Parathyroid adenoma (tissue), 2 donors: ENCODE results near the gene SLC25A34.

Experiments used
- H2AFZ ChIP-seq: fragments of 300-600 bp; sonication (generic); one replicate; pipeline ENCODE4 v1.7.0; 2017; ENCODE audit warnings: antibody characterized with exemption, mild to moderate bottlenecking
- H3K27ac ChIP-seq: fragments of 300-600 bp; sonication (generic); one replicate; pipeline ENCODE4 v1.7.0; 2017
- H3K27me3 ChIP-seq: fragments of 300-600 bp; sonication (generic); one replicate; pipeline ENCODE4 v1.7.0; 2017; ENCODE audit warnings: low read length; ENCODE audit not compliant: control insufficient read depth, insufficient read depth
- H3K36me3 ChIP-seq: fragments of 300-600 bp; sonication (generic); one replicate; pipeline ENCODE4 v1.7.0; 2017; ENCODE audit warnings: low read length; ENCODE audit not compliant: control insufficient read depth, insufficient read depth
- H3K4me1 ChIP-seq: fragments of 300-600 bp; sonication (generic); one replicate; pipeline ENCODE4 v1.7.0; 2017; ENCODE audit warnings: control low read depth
- H3K4me2 ChIP-seq: fragments of 300-600 bp; sonication (generic); one replicate; pipeline ENCODE4 v1.7.0; 2017; ENCODE audit warnings: low read length
- H3K4me3 ChIP-seq: fragments of 300-600 bp; sonication (generic); one replicate; pipeline ENCODE4 v1.7.0; 2017; ENCODE audit warnings: low read depth, low read length
- H3K79me2 ChIP-seq: fragments of 300-600 bp; sonication (generic); one replicate; pipeline ENCODE4 v1.7.0; 2017; ENCODE audit warnings: control low read depth
- H3K9ac ChIP-seq: fragments of 300-600 bp; sonication (generic); one replicate; pipeline ENCODE4 v1.7.0; 2017; ENCODE audit warnings: mild to moderate bottlenecking
- H3K9me3 ChIP-seq: fragments of 300-600 bp; sonication (generic); one replicate; pipeline ENCODE4 v1.7.0; 2017; ENCODE audit warnings: low read length; ENCODE audit not compliant: control insufficient read depth
- TF ChIP-seq, protein P1 (sequence below): fragments of 300-600 bp; sonication (generic); IDR thresholded peaks from one replicate; pipeline ENCODE4 v1.7.0; 2017; ENCODE audit warnings: antibody characterized with exemption, mild to moderate bottlenecking
- donor health status: primary hyperparathyroidism.

The SLC25A34 gene

DNA sequence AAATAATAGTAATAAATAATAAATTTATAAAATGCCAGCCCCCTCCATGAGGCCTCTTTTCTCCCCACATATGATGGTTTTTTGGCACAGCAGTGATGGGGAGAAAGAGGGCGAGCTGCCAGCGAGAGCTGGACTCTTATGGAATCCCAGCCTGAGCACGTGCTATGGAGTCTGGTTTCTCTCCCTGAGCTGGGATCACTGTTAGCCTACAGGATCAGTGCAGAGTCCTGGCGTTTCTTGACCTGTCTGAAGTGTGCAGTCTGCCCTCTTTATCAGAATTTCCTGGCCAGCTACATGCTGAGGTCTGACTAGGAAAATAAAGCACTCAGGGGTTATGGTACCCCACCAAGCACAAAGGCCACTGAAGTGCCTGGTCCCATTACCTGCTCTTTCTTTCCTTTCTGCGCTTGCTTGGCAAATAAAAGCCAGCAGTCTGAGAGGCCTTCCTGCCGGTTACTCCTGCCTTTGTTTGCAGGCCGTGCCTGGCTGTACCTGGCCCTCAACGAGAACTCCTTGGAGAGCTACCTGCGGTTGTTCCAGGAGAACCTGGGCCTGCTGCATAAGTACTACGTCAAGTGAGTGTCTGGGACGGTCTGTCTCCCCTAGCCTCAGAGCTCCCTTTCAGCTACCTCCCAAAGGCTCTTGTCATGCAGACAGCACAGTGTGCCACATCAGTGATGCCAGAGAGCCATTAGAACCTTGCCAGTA, 18.5 kb upstream of the SLC25A34 start:
- Histone ChIP-seq H3K9ac (no peak overlapping the region), H3K27me3 (no peaks in the 10 kb centered on the region), H3K4me3 (no peak overlapping the region), H3K4me1 (no peaks in the 10 kb centered on the region), H3K4me2 (no peak overlapping the region), H2AFZ (no peak overlapping the region), H3K9me3 (no peaks in the 10 kb centered on the region), H3K36me3 (no peaks in the 10 kb centered on the region), H3K79me2 (no peaks in the 10 kb centered on the region), H3K27ac (no peak overlapping the region)
- TF ChIP-seq, protein P1, sequence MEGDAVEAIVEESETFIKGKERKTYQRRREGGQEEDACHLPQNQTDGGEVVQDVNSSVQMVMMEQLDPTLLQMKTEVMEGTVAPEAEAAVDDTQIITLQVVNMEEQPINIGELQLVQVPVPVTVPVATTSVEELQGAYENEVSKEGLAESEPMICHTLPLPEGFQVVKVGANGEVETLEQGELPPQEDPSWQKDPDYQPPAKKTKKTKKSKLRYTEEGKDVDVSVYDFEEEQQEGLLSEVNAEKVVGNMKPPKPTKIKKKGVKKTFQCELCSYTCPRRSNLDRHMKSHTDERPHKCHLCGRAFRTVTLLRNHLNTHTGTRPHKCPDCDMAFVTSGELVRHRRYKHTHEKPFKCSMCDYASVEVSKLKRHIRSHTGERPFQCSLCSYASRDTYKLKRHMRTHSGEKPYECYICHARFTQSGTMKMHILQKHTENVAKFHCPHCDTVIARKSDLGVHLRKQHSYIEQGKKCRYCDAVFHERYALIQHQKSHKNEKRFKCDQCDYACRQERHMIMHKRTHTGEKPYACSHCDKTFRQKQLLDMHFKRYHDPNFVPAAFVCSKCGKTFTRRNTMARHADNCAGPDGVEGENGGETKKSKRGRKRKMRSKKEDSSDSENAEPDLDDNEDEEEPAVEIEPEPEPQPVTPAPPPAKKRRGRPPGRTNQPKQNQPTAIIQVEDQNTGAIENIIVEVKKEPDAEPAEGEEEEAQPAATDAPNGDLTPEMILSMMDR, result no peak

DNA sequence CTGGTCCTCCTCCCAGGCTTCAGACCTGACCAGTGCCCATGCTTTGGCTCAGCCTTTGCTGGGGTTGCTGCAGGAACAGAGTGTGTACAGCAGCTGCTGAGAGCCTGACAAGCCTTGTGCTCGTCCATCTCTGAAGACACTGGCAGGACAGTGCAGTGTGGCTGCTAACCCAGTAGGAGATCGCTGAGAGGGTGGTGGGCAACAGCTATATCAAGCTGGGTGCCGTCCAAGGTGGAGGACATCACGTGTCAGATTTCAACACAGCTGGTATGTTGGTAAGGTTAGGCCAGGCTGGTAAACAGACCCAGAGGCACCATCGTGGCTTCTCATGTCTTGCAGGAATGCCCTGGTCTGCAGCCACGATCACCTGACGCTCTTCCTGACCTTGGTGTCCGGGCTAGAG, 17.9 kb upstream of the SLC25A34 start:
- Histone ChIP-seq H3K4me3 (no peak overlapping the region), H3K36me3 (no peaks in the 10 kb centered on the region), H3K27me3 (no peaks in the 10 kb centered on the region), H3K9me3 (no peaks in the 10 kb centered on the region), H3K4me1 (no peaks in the 10 kb centered on the region), H3K27ac (no peak overlapping the region), H3K9ac (no peak overlapping the region), H3K79me2 (no peaks in the 10 kb centered on the region), H2AFZ (no peak overlapping the region), H3K4me2 (no peak overlapping the region)
- TF ChIP-seq, protein P1, result no peak

DNA sequence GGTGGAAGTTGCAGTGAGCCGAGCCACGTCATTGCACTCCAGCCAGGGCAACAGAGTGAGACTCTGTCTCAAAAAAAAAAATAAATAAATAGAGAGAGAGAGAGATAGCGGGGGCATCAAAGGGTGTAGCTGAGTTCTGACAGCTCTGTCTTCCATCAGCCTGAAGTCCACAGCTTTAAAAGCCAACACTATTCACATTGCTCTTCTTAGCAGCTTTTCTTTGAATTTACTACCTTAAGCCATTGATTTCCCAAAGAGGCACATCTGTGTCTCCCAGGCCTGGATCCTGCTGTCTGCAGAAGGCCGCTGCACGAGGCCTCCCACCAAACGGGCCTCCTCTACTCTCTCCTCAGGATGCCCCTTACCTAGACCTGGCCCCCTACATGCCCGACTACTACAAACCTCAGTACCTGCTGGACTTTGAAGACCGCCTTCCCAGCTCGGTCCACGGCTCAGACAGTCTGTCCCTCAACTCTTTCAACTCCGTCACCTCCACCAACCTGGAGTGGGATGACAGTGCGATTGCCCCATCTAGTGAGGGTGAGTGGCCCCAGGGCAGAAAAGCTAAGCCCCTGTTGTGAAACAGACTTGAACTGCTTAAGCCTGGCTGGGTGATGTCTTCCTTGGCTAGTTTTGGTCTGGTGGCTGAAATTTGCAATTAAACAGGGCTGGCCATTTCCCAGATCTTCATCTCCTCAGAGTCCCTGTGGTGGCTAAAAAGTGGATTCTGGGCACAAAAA, 16.5 kb upstream of the SLC25A34 start:
- Histone ChIP-seq H3K4me3 (no peak overlapping the region), H3K4me1 (no peaks in the 10 kb centered on the region), H3K27me3 (no peaks in the 10 kb centered on the region), H3K79me2 (no peaks in the 10 kb centered on the region), H2AFZ (no peak overlapping the region), H3K4me2 (no peak overlapping the region), H3K9ac (no peak overlapping the region), H3K36me3 (no peaks in the 10 kb centered on the region), H3K27ac (no peak overlapping the region), H3K9me3 (no peaks in the 10 kb centered on the region)
- TF ChIP-seq, protein P1, result no peak

DNA sequence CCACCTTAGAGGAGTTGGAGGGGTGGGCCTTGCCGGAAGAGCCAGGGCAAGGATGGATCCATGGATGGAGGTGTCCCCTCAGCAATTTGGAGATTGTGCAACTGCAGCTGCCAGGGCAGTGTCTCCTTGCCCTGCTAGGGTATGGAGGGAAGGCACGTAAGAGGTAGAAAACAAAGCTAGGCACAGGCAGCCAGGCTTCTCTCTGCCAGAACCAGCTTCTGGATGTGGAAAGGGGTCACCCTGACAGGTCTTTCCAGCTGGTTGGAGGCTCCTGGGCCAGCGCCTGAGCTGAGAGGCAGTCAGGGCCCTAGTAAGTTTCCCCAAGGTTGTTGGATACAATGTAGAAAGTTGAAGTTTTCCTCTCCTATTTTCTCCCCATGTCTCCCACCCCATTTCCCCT, 15.2 kb upstream of the SLC25A34 start:
- no peaks in the 10 kb centered on the region for H3K27me3 ChIP-seq
- no peak overlapping the region for H3K27ac ChIP-seq
- no peak overlapping the region for H3K4me3 ChIP-seq
- H3K9ac ChIP-seq, result no peak overlapping the region
- no peaks in the 10 kb centered on the region for H3K4me1 ChIP-seq
- H3K36me3 ChIP-seq, result no peaks in the 10 kb centered on the region
- H2AFZ ChIP-seq, result no peak overlapping the region
- H3K9me3 ChIP-seq, result no peaks in the 10 kb centered on the region
- no peak overlapping the region for H3K4me2 ChIP-seq
- H3K79me2 ChIP-seq, result no peaks in the 10 kb centered on the region
- TF ChIP-seq, protein P1, result no peak
